ENCODE data around the gene DEK.
"Not testable (repeated sequence)": the region's sequence is repeated elsewhere in the genome, so short reads cannot be mapped to it uniquely, and the experiment has no call there.

The DEK gene

DNA sequence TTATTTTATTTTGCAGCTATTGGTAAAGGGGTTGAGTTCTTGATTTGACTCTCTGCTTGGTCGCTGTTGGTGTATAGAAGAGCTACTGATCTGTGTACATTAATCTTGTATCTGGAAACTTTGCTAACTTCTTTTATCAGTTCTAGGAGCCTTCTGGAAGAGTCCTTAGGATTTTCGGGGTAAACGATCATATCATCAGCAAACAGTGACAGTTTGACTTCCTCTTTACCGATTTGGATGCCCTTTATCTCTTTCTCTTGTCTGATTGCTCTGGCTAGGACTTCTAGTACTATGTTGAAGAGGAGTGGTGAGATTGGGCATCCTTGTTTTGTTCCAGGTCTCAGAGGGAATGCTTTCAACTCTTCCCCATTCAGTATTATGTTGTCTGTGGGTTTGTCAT is 88.1 kb downstream of the DEK start:
- in situ Hi-C loops (cut with MboI; ENCODE audit: low pct_unique_long_range_greater_than_20kb, low sequenced_read_pairs); DNase-seq: not testable (repeated sequence)

All from KBM-7 (cell line).